Smooth muscle cell (in vitro differentiated cells): ENCODE data around the gene LRRC55. TPM values are rescaled to one million over a fixed set of nuclear protein-coding genes. Genes with fewer than 3 reads are reported as not detected.

Experiments used
- DNase-seq: peaks from one replicate; lab custom pipeline; 2025; ENCODE audit not compliant: unreplicated experiment; lab: John Stamatoyannopoulos, UW
- H2AFZ ChIP-seq: fragments of 200-600 bp; sonication (generic); 2 replicates; pipeline ENCODE4 v1.6.0; 2016; ENCODE audit warnings: antibody characterized with exemption, low read depth, mild to moderate bottlenecking
- H3F3A ChIP-seq: fragments of 200-600 bp; sonication (generic); 2 replicates; pipeline ENCODE4 v1.6.0; 2017; ENCODE audit warnings: antibody characterized with exemption, low read depth
- H3K27ac ChIP-seq: fragments of 200-600 bp; sonication (generic); 2 replicates; pipeline ENCODE4 v1.5.1; 2016; ENCODE audit warnings: low read depth, mild to moderate bottlenecking
- H3K27me3 ChIP-seq: fragments of 200-600 bp; sonication (generic); 2 replicates; pipeline ENCODE4 v1.6.1; 2016; ENCODE audit warnings: low read depth, mild to moderate bottlenecking
- H3K36me3 ChIP-seq: fragments of 200-600 bp; sonication (generic); 2 replicates; pipeline ENCODE4 v1.5.1; 2016; ENCODE audit warnings: low read depth
- H3K4me1 ChIP-seq: fragments of 200-600 bp; sonication (generic); 2 replicates; pipeline ENCODE4 v1.5.1; 2016; ENCODE audit warnings: low read depth
- H3K4me2 ChIP-seq: fragments of 200-600 bp; sonication (generic); 2 replicates; pipeline ENCODE4 v1.6.0; 2016; ENCODE audit warnings: mild to moderate bottlenecking
- H3K4me3 ChIP-seq: fragments of 200-600 bp; sonication (generic); 2 replicates; pipeline ENCODE4 v1.5.1; 2016; ENCODE audit warnings: mild to moderate bottlenecking
- H3K79me2 ChIP-seq: fragments of 200-600 bp; sonication (generic); 2 replicates; pipeline ENCODE4 v1.6.0; 2016; ENCODE audit warnings: low read depth, mild to moderate bottlenecking
- H3K9ac ChIP-seq: fragments of 200-600 bp; sonication (generic); 2 replicates; pipeline ENCODE4 v1.6.0; 2016; ENCODE audit warnings: low read depth
- H3K9me3 ChIP-seq: fragments of 200-600 bp; sonication (generic); replicated peaks from 2 replicates; pipeline ENCODE4 v1.5.1; 2016; ENCODE audit warnings: low read depth
- H4K20me1 ChIP-seq: fragments of 200-600 bp; sonication (generic); 2 replicates; pipeline ENCODE4 v1.6.0; 2016; ENCODE audit warnings: low read depth
- CTCF ChIP-seq: fragments of 200-600 bp; sonication (generic); IDR thresholded peaks from 2 replicates; pipeline ENCODE4 v1.5.1; 2017; ENCODE audit warnings: borderline replicate concordance, mild to moderate bottlenecking, antibody characterized with exemption; ENCODE audit not compliant: insufficient read depth, poor library complexity, severe bottlenecking
- whole genome bisulfite sequencing: methylation state at CpG from one replicate; pipeline ENCODE4 v1.1.7; 2016; ENCODE audit warnings: low lambda C conversion rate; 5-methylcytosine and 5-hydroxymethylcytosine counted together
- polyA plus RNA-seq: library from polyadenylated mRNA; unstranded; fragments of >200 nt; fragmentation: Nextera tagmentation; extraction: Ambion mirVana; gene quantifications from 2 replicates; pipeline ENCODE4 v1.2.1, GENCODE V29; 2016
- total RNA-seq: library from RNA; depleted of rRNA; stranded (reverse); fragments of >200 nt; gene quantifications from 2 replicates; pipeline ENCODE4 v1.2.3, GENCODE V29; 2014

LRRC55 gene
- 0.18 TPM in 1 of 2 replicates, not detected in the other for total RNA-seq
- 0.04 and 0.10 TPM in 2 replicates for polyA plus RNA-seq

- H3K79me2 ChIP-seq = no peaks in the 10 kb centered on the region
- H4K20me1 ChIP-seq = no peaks in the 10 kb centered on the region
- H3K4me2 ChIP-seq = no peak within 1 kb of the TSS
- 91% methylated on average over 15 of the region's 15 CpGs for whole genome bisulfite sequencing
- H2AFZ ChIP-seq = no peak within 1 kb of the TSS
- H3K9ac ChIP-seq = no peak within 1 kb of the TSS
- H3F3A ChIP-seq = no peaks in the 10 kb centered on the region
- DNase-seq = no peak
- no peak within 1 kb of the TSS for H3K4me3 ChIP-seq
- TF ChIP-seq CTCF = no peak
- H3K27ac ChIP-seq = no peak within 1 kb of the TSS
- H3K9me3 ChIP-seq = no peaks in the 10 kb centered on the region
- H3K36me3 ChIP-seq = no peaks in the 10 kb centered on the region
- H3K4me1 ChIP-seq = no peaks in the 10 kb centered on the region
- H3K27me3 ChIP-seq = peaks cover 28% of the 10 kb centered on the region
Observed at GRCh38 chr11:57181678-57182305, at the start of gene LRRC55. TSS of gene LRRC55 (plus strand) at chr11:57181953. CDS start at chr11:57182023, 70 bp downstream.

- no peak for DNase-seq
- no peaks in the 10 kb centered on the region for H3K9me3 ChIP-seq
- 96% methylated on average over 3 of the region's 3 CpGs for WGBS
Observed at GRCh38 chr11:57133366-57134038, 48.3 kb upstream of the LRRC55 start.

GRCh38 chr11:57134284-57134683 is 47.5 kb upstream of the LRRC55 start:
- Histone ChIP-seq H3K4me3 (no peak overlapping the region), H4K20me1 (no peaks in the 10 kb centered on the region), H3K9me3 (no peaks in the 10 kb centered on the region), H3K79me2 (no peaks in the 10 kb centered on the region), H2AFZ (no peak overlapping the region), H3K36me3 (no peaks in the 10 kb centered on the region), H3K27me3 (no peaks in the 10 kb centered on the region), H3K27ac (no peak overlapping the region), H3K4me1 (no peaks in the 10 kb centered on the region), H3F3A (no peaks in the 10 kb centered on the region), H3K9ac (no peak overlapping the region), H3K4me2 (no peak overlapping the region)
- 42% methylated on average over 1 of the region's 1 CpG for WGBS
- no peak for TF ChIP-seq CTCF
- no peak for DNase-seq

More at GRCh38 chr11:57133366-57134038, 48.3 kb upstream of the LRRC55 start:
- Histone ChIP-seq H2AFZ (no peak overlapping the region), H3K4me3 (no peak overlapping the region), H3K79me2 (no peaks in the 10 kb centered on the region), H3K27me3 (no peaks in the 10 kb centered on the region), H3K4me2 (no peak overlapping the region), H3K9ac (no peak overlapping the region), H3K27ac (no peak overlapping the region), H3K36me3 (no peaks in the 10 kb centered on the region), H3K4me1 (no peaks in the 10 kb centered on the region), H4K20me1 (no peaks in the 10 kb centered on the region), H3F3A (no peaks in the 10 kb centered on the region)
- TF ChIP-seq CTCF = no peak
